ENCODE measurements around the gene DCANP1. TPM values are rescaled to one million over a fixed set of nuclear protein-coding genes. Genes with fewer than 3 reads are reported as not detected.

DCANP1 gene
- total RNA-seq, 1 donor from 2014 or later: not detected

- no peaks in the 10 kb centered on the region for H3K27me3 ChIP-seq (ENCODE audit: control insufficient read depth, insufficient read depth, low read length)
- no peak for FAIRE-seq
- H3K36me3 ChIP-seq (ENCODE audit: control insufficient read depth, insufficient read depth, low read length): no peaks in the 10 kb centered on the region
- H3K4me3 ChIP-seq (ENCODE audit: low read depth, low read length): no peak overlapping the region
- no peak for TF ChIP-seq CTCF (IDR thresholded peaks at IDR 0.05; ENCODE audit: insufficient read depth, low read length, severe bottlenecking)
- DNase-seq (ENCODE audit: low read depth): no peak
These were observed 45.1 kb downstream of the DCANP1 start for GRCh38 chr5:135402031-135402430.

- TF ChIP-seq CTCF (IDR thresholded peaks at IDR 0.05; ENCODE audit: insufficient read depth, low read length, severe bottlenecking): no peak
- Histone ChIP-seq H3K4me3 (ENCODE audit: low read depth, low read length) (no peak overlapping the region), H3K27me3 (ENCODE audit: control insufficient read depth, insufficient read depth, low read length) (no peaks in the 10 kb centered on the region), H3K36me3 (ENCODE audit: control insufficient read depth, insufficient read depth, low read length) (no peaks in the 10 kb centered on the region)
- no peak for FAIRE-seq
- no peak for DNase-seq (ENCODE audit: low read depth)
These were observed 46.3 kb downstream of the DCANP1 start for GRCh38 chr5:135400866-135401265.

GRCh38 chr5:135399794-135400542, 47.2 kb downstream of the DCANP1 start:
- DNase-seq (ENCODE audit: low read depth) (no peak), FAIRE-seq (no peak)
- H3K4me3 ChIP-seq (ENCODE audit: low read depth, low read length): peak overlapping the region; percentile 75
- TF ChIP-seq CTCF (IDR thresholded peaks at IDR 0.05; ENCODE audit: insufficient read depth, low read length, severe bottlenecking): no peak
- no peaks in the 10 kb centered on the region for H3K36me3 ChIP-seq (ENCODE audit: control insufficient read depth, insufficient read depth, low read length)
- no peaks in the 10 kb centered on the region for H3K27me3 ChIP-seq (ENCODE audit: control insufficient read depth, insufficient read depth, low read length)

- no peaks in the 10 kb centered on the region for H3K27me3 ChIP-seq (ENCODE audit: control insufficient read depth, insufficient read depth, low read length)
- DNase-seq (ENCODE audit: low read depth) (peak; percentile 51), FAIRE-seq (no peak)
- H3K4me3 ChIP-seq (ENCODE audit: low read depth, low read length): peak within 1 kb of the TSS; percentile 75
- no peak for TF ChIP-seq CTCF (IDR thresholded peaks at IDR 0.05; ENCODE audit: insufficient read depth, low read length, severe bottlenecking)
- no peaks in the 10 kb centered on the region for H3K36me3 ChIP-seq (ENCODE audit: control insufficient read depth, insufficient read depth, low read length)
These were observed 48.0 kb downstream of the DCANP1 start, which contains the start of gene MACROH2A1 for GRCh38 chr5:135398855-135399793. Gene MACROH2A1 (minus strand): TSS chr5:135399231. CDS start chr5:135389093, 10,138 bp downstream.

GRCh38 chr5:135398160-135398854, 48.8 kb downstream of the DCANP1 start:
- DNase-seq (ENCODE audit: low read depth) (peak; percentile 37), FAIRE-seq (no peak)
- Histone ChIP-seq H3K4me3 (ENCODE audit: low read depth, low read length) (peak overlapping the region; percentile 75), H3K36me3 (ENCODE audit: control insufficient read depth, insufficient read depth, low read length) (peaks cover 2% of the 10 kb centered on the region), H3K27me3 (ENCODE audit: control insufficient read depth, insufficient read depth, low read length) (no peaks in the 10 kb centered on the region)
- TF ChIP-seq CTCF (IDR thresholded peaks at IDR 0.05; ENCODE audit: insufficient read depth, low read length, severe bottlenecking): no peak

Measured in bronchial epithelial cell (primary cell).